Inferior parietal cortex (tissue), 1 donor: Measurements from ENCODE around the gene UMPS.
A peak's percentile ranks its signal among the peaks of the same experiment; 100 is the strongest.
"Not testable (repeated sequence)": the region's sequence is repeated elsewhere in the genome, so short reads cannot be mapped to it uniquely, and the experiment has no call there.

Source experiments
- DNase-seq: peaks from one replicate; pipeline ENCODE4 v3.0.0-alpha.2; 2016; ENCODE audit errors: extremely low spot score

Gene UMPS

DNA sequence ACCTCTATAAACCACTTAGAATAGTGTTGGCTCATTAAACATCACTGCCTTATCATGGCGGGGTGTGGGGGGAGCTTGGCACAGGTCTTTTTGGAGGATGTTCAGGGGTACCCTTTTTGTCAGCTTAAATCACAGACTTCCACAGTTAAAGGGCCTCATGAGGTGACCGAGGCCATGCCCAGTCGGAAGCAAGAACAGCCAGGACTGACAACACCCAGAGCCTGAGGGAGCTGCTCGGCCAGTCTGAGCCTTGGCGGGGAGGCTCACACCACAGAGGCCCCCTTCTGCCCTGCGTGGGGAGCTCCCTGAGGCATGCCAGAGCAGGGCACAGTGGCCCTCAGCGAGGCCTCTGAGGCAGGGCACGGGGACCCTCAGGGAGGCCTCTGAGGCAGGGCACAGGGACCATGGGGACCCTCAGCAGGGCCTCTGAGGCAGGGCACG lies 49.5 kb downstream of the UMPS start:
- no peak for DNase-seq

DNA sequence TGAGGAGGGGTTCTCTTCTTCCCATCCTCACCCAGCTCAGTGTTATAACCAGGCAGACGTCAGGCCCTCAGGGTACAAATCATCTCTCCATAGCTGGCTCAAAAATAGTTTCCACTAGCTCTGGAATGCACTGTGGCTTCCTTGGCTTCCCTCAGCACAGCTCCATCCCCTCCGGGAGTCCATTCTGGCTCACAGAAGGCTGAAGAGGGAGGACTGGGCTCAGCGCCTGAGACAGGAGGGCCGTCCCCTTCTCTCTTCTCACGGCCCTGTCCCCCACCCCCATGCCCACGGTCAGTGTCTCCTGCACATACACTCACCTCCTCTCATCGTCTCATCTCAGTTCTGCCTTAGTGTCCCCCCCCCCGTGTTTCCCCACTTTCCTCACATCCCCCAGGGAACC lies 50.1 kb downstream of the UMPS start:
- no peak for DNase-seq

DNA sequence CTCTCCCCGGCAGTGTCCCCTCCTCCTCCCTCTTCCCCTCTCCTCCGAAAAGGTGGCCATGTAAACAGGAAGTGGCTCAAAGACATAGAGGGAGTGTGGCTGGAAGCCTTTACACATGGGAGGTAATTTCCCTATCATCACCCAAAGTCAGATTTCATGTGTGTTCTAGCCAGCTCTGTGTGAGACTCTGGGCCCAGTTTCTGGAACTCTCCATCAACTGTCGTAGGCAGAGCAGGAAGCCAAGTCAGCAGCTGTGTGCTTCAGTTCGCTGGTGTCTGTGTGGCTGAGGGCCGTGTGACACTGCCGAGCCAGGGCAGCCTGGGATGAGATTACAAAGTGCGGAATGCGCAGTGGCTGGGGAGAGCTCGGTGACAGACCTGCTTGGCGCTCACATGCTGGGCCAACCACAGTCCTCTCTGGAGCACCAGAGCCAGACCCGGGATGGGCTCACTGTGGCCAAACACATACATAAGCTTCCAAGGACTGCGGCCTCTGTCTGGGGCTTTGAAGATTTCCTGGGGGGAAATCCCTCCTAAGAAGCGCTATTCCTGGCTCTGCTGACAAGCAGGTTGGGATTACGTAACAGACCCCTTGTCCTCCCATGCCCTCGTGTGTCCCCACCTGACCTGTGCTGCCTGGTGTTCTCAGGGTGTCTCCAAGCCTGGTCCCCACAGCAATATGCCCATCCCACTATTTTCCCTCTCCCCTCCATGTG lies 50.7 kb downstream of the UMPS start:
- no peak for DNase-seq

DNA sequence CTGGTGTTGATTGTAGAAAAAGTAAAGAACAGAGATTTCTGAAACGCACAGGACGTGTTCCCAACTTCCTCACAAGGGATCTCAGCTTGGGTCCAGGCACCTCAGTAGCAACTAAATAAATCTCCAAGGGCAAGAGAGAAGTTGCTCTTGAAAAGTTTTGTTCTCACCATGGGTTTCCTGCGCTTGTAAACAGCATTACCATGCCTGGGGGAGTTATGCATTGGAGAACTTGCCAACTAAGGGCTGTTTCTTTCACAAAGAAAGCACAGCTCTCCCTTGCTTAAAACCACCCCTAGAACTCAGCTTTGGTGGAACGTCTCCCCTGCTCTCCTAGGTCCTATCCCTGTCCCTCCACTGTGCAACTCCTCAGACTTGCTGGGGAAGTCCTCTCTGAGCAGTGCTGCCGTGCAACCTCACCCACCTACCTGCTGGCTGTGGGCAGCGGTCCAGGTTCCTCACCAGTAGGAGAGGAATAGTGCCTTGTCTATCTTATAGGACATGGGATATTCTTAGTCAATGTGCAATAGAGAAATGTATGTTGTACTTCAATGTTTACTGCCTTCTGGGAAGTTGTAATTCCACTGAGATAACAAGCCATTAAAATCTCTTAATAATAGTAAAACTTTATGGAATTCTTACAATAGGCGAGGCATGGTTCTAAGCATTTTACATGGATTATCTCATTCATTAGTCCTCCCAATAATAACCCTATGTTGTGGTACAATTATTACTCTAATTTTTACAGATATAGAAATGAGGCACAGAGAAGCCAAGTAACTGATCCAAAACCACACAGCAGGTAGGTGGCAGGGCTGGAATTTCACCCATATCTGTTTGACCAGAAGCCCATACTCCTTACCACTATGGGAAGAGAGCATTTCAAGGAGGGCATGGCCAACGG lies 51.5 kb downstream of the UMPS start:
- DNase-seq = no peak

DNA sequence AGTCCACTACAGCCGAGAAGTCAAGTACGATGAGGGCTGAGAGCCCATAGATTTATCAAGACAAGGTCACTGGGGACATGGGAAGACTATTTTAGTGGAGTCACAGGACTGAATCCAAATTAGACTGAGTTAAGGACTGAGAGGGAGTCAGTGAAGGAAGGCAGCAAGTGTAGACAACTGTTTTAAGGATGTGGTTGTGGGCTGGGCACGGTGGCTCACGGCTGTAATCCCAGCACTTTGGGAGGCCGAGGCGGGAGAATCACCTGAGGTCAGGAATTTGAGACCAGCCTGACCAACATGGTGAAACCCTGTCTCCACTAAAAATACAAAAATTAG lies 52.1 kb downstream of the UMPS start:
- not testable (repeated sequence) for DNase-seq

DNA sequence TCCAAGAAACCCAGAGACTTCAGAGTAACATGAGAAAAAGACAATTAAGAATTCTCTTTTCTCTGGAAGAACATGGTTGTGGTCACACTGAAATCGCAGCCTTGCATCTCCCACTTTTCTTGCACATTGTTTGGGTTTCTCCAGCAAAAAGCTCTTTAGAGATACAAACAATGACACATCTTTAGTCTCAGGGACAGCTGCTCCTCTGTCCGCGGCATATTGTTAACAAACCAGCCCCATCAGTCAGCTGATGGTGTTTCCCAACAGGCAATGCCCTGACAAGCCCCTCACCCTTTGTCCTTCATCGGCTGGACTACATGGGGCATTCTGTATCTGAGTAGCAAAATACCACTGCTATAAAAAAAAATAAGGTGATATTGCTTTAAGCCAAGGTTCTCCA lies 53.4 kb downstream of the UMPS start:
- DNase-seq = no peak

DNA sequence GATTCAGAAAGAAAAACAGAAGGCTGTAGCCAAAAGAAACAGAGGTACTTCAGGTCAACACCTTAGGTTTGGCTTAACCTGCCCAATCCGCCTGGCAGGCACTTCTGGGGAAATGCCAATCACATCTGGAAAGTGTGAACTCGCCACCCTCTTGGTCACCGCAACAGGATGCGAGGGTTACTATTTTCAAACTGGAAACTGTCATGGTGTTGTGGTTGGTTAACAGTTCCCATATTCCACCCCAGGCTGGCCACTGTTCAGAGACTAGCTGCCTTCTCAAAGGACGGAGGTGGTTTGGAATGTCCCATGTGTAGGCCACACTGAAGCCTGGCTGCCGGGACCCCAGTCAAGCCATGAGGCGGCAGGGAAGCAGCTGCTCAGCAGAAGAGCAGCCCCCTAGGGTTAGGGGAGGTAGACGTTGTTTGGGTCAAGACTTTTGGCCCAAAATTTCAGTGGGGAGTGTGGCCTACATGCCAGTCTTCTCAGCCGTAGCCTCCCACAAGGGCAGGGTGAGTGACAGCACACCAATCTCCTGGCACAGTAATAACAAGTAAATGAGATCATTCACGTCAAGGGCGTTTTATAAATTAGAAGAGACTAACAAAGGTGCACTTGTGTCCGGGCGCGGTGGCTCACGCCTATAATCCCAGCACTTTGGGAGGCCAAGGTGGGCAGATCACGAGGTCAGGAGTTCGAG lies 54.6 kb downstream of the UMPS start:
- no peak for DNase-seq

DNA sequence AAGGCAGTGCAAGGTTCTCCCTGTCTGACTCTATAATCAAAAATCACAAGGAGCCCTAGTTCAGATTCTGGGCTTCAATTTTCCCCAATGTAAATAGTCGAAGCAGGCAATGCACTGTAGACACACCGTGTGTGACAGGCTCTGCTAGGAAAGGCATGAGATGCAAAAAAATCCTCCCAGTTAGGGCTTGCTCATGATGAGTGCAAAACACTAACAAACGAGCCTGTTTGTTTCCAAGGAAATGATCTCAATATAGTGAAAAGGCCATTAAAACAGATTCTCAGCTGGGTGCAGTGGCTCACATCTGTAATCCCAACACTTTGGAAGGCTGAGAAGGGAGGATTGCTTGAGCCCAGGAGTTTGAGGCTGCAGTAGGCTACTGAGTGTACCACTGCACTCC lies 55.7 kb downstream of the UMPS start:
- no peak for DNase-seq

DNA sequence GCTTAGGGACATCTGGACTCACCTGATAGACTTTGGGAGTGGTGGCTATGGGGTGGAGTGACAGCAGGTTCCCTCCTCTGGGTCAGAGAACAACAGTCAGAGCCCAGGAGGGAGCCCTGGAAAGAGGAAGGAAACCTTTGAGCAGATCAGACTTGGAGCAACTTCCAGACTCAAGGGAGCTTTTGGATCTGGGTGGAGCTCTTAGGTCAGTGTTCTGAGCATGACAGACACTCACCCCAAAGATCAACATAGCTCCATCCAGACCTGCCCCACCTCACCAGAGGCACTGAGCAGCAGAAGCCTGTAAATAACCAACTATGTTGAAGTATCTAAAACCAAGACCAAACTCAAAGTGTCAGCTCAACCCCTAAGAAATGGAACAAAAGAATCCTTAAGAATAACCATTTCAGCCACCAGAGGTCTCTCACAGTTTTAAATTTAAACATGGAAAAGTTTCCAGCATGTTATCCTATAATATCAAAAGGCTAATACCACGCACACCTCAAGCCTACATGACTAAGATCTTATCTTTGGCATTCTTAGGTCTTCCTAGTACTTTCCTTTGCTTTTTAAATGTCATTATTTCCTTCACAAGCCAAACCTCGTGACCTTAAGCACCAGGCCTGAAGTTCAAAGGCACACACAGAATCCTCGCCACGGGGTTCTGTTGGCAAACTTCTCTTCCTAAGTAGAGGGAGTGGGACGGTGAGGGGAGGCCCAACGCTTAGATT lies 56.4 kb downstream of the UMPS start:
- DNase-seq = peak; percentile 66

DNA sequence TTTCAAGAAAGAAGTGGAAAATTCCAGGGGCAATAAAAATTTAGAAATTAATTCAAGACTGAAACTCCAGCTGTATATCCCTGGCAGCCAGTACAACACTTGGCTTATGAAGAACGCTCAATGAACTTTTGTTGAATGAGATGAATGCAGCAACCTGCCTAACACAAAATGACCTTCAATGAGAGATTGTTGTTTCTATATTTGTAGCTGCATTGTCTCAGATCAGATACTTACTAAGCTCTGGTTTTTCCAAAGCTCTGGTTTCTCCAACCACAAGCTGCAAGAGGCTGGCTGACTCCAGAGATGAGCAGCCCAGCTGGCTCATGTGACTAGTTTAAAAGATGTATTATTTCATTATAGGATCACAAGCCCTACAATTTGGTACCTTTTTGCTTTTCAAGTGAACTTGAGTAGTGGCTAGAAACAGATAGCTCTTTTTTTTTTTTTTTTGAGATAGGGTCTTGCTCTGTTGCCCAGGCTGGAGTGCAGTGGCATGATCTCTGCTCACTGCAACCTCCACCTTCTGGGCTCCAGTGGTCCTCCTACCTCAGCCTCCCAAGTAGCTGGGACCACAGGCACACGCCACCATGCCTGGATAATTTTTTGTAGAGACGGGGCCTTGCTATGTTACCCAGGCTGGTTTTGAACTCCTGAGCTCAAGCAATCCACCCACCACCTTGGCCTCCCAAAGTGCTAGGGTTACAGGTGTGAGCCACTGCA lies 57.4 kb downstream of the UMPS start:
- DNase-seq = no peak

DNA sequence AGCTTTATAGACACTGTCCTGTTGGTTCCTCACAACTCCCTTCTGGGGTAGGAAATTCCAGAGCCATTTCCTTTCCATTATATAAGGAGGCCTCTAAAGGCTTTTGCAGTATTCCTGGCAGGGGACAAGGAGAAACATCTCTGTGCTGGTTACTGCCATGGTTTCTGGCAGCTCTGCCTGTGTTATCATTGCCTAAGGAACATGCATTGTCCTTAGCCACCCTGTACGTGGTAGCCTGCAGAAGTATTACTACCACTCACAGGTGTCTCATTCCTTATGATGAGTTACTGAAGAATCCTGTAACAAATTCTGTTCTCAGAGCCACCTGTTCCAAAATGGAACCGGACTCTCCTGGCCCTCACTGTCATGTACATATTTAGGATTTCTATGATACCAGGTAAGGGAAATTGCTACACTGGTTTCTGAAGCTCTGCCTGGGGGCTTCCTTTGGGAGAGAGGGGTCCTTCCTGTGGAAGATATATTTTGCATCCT lies 58.0 kb downstream of the UMPS start:
- DNase-seq = no peak

DNA sequence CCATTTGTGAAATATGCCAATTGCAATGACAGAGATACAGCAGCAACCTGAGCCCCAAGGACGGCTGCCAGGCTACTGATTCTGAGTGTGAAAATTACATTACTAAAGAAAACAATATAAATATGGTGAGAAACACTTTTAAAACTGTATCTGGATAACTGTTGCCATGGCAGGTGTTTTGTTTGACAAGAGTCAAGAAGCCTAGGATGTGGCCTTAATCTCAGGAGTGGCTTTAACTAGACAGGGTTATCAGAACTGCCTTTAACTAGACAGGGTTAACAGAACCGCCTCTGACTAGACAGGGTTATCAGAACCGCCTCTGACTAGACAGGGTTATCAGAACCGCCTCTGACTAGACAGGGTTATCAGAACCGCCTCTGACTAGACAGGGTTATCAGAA lies 58.9 kb downstream of the UMPS start:
- DNase-seq = not testable (repeated sequence)

DNA sequence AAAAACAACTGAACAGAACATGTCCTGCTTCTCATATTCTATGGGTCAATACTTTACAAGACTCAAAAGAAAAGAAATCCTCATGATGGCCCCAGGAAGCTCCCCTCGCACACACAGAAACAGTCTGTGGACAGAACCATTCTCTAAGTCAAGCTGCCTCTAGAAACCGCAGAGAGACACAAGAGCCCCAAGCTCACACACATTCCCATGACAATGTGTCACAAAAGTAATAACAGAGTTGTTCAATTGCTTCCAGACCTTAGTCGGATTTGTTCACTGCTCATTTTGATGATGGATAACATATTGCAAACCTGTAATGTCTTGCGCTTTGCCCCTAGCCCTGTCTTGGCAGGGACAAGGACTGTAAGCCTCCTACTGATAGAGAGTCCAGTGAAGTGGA lies 60.9 kb downstream of the UMPS start:
- no peak for DNase-seq

DNA sequence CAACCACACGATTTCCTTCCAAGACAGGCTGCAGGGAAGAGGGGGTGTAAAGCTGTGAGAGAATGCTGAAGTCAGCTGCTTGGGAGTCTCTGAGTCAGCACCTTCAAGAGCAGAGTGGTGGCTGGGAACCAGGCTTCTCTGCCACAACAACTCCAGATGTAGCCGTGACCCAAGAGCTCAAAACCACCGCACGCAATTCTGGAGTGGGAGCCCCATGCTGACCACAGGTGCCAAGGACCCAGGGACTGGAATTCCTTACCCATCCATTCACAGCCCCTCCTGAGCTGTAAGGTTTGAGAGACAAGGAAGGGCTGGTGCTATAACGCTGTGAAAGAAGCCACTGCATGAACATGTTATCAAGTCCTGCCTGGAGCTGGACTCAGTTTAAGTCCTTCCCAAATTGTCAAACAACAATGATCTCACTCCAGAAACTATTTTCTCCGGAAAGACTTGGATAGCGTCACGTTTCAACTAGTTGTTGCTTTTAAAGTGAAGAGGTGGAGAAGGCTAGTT lies 61.4 kb downstream of the UMPS start:
- no peak for DNase-seq

DNA sequence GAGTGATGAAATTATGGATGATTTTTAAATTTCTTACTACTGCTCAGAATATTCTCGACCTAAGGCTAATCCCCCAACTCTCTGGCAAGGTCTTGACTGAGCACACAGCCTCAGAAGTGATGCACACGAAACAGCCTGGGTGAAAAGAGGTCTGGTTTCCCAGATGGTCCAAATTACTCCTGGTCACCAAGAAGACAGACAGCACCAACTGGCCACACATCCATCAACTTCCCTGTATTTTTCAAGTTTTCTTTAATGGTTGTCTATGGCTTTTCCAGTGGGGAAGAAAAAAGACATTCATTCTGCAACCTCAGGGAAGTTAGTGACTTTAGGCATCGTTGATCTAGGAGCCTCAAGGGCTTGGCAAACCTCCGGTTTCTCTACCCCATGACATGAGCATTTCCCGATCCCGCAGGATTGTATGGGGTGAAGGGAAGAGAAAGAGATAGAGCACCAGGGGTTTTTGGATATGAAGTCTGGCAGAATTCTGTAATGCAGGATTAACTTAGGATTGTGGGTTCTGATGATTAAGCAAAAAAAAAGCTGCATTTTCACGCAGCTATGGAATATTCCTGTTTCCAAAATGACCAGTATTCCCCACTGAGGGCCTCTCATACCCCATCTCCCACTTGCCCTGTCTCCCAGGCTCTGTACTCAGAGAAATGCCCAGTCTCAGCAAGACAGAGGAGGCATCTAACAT lies 62.2 kb downstream of the UMPS start:
- DNase-seq = no peak

DNA sequence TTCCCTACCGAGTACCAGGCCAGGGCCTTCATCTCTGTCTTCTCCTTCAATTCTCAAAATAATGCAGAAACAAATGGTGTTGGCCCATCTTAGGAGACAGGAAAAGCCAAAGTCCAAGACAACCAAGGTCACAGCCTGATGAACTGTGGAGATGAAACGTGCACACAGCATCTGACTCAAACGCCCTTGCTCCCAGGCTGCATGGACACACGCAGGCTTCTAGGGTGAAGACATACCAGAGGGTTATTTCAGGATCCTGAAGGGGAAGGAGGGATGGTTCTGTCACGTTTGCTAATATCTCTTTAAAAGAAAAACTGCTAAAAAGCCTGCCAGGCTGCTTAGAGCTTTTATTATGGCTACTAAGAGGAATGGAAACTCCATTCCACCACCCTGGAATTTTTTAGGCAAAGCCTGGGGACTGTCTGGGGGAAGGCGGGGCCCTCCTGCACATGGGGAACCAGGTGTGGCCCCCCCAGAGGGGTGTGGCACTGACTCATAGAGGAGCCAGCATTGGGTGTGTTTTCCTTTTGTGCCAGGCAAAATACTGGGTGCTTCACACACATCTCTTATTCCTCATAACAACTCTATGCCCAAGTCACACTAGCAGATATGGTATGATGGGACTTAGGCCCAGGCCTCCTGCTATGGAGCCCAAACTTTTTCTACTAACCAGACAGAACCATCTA lies 62.9 kb downstream of the UMPS start:
- DNase-seq = no peak

DNA sequence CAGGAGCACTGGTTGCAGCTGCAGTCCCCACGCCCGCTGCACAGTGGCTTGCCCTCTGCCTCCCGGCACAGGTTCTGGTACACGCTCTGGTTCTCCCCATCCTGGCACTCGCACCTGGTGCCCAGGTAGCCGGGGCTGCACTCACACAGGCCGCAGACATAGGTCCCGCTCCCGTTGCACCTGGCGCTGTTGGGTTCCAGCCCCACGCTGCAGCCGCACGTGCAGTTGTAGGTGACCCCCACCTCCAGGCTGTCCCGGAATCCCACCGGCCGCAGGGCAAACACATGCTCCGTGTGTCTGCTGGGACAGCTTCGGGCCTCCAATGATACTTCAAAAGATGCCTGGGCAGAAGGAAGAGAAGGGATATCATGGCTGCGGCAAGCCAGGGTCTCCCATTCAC lies 66.2 kb downstream of the UMPS start:
- DNase-seq = no peak

DNA sequence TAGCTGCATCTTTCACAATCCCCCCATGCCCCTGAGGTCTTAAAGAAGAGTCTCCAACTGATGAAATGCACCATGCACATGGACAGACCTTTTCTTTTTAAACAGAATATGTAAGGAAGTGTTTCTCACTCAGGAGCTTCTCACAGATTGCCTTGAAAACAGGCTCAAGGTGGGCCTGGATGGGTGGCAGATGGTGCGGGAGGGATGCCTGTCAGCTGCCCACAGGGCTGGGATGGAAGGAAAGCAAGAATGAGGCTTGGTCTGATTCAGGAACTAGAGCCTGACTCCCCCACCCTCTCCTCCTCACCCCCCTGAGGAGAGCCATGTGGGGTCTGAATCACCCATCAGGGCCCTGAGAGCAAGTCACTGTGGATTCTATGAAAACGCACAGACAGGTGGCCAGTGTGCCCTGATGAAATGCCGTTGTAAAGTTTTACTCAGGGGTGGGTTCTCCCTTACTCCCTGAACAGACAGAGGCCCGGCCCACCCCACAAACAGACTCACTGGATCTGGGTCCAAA lies 67.2 kb downstream of the UMPS start:
- DNase-seq = no peak
